PC-3 (cell line): Measurements from ENCODE around the gene CHRNA9.

Experiments
- CTCF ChIP-seq: fragments of 300-600 bp; sonication (generic); conservative IDR thresholded peaks from 2 replicates; pipeline ENCODE4 v1.5.1; 2017; ENCODE audit warnings: antibody characterized with exemption, low read depth, mild to moderate bottlenecking, low read length
- EZH2 ChIP-seq: fragments of 300-600 bp; sonication (generic); IDR thresholded peaks from one replicate; pipeline ENCODE4 v1.6.1; 2017; ENCODE audit warnings: antibody characterized with exemption, mild to moderate bottlenecking, low read length; ENCODE audit not compliant: unreplicated experiment
- EZH2phosphoT487 ChIP-seq: fragments of 300-600 bp; sonication (generic); IDR thresholded peaks from 2 replicates; pipeline ENCODE4 v1.6.1; 2018; ENCODE audit warnings: mild to moderate bottlenecking, antibody characterized with exemption, low read length, borderline replicate concordance

GRCh38 chr4:40379248-40379647 lies 44.1 kb downstream of the CHRNA9 start:
- TF ChIP-seq CTCF (no peak), EZH2 (no peak), EZH2phosphoT487 (no peak)
